NCI-H2107 treated with DMSO at 0.1 percent for 48 hours (cell line): ENCODE data around the gene MAFG.

Experiments
- DNase-seq: peaks from one replicate; lab custom pipeline; 2025; ENCODE audit not compliant: unreplicated experiment; lab: John Stamatoyannopoulos, UW

MAFG gene

DNA sequence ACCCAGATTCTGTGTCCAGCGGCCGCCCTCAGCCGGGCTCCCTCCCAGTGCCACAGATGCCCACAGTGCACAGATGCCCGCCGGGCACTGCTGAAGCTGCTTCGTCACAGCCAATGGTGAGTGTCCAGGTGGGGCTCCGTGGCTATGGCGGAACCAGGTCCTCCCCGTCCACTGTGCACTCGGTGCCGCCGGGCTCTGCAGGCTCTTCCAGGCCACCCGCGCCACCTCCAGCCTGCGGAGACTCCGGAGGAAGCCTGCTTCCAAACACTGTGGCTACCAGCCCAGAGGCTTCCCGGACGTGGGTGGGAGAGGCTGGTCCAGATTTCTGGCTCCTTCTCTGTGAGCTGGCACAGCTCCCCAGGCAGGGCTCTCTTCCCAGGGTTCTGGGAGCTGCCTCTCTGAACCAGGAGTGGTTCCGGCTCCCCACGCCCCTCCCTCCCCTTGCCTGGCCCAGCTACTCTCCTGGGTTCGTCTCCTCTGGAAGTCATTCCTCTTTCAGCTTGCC lies 12.4 kb upstream of the MAFG start:
- no peak for DNase-seq

DNA sequence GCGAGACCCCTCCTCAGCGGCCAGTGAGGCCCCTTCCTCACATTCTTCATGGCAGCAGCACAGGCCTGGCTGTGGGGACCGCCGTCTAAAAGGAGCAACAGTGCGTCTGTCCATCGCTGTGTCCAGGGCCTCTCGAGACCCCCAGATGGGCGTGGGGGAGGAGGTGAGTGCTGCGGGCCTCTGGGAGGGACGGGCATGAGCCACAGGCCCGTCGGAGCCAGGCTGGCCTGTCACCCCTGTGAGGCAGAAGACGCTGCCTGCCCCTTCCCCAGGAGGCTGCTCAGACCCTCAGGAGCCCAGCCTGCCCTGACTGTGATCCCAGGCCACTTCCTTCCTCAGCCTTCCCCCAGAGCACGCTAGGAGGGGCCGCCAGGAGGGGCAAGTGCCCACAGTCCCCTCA lies 11.7 kb upstream of the MAFG start:
- DNase-seq: no peak

DNA sequence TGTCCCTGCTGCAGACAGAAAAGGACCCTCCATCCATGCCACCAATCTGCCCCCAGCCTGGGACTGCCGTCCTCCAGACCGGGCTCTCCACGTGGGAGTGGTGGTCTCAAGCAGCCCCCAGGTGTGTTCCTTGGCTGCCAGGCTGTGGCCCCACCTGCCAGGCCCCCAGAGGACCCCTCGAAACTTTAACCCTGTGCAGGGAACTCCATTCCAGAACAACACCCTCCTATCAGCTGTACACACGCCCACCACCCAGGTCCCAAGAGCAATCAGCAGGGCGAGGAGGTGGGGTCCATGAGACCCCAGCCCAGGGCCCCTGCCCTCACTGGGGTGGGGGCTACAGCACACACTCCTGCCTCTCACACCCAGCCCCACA lies 8.2 kb upstream of the MAFG start:
- DNase-seq: no peak

DNA sequence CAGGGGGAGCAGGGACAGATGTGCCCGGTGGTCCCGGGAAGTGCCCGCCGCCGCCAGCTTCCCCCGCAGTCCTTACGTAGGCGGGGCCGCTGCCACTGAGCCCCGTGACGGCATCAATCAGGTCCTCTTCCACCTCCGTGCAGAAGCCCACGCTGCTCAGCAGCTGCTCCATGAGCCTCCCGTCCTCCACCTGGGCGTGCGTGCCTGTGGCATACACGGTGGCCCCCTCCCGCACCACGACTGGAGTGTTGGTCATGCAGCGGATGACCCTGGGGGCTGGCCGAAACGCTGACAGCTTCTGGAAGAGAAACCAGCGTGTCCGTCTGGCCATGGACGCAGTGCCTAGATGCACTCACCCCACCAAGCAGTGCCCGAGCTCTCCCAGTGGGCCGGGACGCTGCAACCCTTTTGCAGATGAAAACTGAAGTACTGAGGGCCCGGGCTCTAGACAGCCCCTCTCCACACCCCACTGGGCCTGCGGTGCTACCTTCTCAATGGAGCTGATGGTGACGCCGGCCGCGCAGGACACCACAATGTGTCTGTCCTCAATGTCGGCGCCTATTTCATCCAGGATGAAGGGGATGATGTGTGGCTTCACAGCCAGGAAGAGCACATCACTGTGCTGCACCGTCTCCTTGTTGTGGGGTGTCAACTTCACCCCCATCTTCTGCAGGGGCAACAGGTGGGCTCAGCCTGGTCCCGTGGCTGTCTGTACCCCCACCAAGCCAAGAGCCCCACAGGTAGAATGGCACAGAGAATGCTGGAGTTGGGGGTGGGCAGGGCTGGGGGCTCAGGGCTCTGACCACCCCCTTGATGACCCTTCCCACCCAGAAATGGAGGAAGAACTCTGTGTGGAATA lies 7.5 kb upstream of the MAFG start:
- DNase-seq: no peak

DNA sequence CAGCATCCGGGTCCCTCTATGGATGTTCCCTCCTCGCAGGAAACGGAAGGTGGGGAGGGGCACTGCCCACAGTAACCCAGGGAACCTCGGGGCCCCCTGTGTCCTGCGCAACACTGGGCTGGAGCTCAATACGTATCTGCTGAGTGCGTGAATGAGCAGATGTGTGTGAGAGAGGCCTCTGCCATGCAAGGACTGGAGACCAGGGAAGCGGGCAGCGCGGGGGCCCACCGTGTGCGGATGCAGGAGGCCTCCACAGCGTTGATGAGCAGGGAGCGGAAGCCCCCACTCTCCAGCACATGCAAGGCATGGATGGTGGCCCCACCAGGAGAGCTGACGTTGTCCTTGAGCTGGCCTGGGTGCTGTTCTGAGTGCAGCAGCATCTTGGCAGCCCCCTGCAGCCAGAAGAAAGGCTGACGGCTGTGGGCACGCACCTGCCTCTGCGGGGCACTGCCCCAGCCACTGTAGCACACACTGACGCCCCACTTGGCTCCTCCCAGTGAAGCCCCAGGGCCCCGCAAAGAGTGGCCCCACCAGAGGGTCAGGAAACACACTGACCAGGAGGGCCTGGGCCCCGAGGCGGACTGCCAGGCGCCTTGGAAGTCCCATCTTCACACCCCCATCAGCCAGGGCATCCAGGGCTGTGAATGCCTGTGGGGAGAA lies 6.7 kb upstream of the MAFG start:
- no peak for DNase-seq

DNA sequence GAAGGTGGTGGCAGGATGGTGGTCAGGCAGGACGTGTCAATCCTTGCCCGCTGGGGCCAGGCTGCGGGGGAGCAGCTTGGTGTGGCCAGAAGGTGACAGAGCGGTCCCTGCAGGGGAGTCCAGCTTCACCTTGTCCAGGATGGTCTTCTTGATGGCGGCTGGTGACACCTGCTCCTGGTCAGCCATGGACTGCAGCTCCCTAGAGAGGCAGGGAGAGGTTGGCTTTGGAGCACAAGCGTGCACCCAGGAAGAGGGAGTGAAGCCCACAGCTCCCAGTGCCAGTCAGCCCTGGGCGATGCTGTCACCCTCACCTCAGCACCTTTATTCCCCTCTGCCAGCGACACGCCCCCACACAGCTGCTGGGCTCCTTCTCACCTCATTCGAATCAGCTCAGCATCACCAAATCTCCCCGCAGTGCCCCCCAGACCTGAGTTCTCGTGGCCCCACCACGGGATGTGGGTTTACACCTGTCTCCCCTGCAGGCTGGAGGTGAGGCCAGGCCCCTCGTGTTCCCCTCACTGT lies 5.7 kb upstream of the MAFG start:
- DNase-seq: no peak

DNA sequence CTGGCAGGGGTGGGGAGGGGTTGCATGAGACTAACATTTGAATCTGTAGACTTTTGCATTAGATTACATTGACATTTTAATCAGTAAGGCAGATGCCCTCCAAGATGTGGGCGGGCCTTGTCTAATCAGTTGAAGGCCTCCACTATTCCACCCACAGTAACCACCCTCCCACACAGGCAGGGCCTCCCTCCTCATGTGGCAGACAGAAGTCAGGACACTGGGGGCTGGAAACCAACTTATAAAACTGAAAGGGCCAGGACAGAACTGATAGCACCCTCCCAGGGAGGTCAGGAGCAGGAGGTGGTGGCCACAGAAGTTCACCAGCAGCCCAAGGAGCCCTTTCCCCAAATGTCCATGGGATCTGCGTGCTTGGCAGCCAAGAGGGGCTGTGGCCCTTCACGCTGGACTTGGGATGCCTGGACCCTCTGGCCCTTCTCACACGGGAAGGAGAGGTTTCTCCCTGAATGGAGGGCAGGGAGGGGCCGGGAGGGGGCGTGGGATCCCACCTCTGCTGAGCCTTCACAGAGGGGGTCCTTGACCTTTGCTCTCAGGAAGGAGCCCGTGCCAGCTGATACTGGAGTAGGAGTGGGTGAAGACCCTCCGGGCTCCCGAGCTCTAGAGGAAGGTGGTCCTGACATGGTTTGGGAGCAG lies 4.9 kb upstream of the MAFG start:
- no peak for DNase-seq

DNA sequence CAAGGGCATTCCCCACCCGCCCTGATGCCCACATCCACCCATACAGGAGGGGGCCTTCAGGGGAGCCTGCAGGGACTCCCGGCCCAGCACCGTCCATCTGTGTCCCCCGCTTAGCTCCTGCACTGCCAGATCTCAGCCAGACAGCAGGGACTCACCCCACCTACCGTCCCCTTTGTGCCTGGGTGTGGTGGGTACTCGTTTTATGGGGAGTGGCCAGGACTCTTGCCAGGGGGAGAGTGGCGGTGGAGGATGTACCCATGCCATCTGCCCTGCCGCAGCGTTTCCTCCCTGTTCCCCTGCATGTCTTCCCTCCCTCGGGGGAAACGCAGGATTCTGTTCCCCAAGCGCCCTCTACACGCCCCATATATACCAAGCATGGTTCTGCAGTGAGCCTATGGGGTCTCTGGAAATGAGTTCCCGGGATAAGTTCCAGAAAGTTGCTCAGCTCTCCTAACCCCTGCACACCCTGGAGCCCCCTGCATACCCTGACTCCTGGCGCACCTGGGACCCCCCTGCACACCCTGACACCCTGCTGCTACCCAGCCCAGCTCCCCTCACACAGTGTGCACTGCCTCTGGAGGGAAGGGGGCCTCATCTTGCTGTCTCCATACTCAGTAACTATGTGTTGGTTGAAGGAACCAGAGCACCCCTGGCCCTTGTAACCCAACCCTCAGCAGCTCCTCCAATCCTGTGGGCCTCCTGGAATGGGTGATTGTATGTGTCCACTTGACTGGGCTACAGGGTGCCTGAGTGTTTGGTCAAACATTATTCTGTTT lies 4.2 kb upstream of the MAFG start:
- DNase-seq: no peak

DNA sequence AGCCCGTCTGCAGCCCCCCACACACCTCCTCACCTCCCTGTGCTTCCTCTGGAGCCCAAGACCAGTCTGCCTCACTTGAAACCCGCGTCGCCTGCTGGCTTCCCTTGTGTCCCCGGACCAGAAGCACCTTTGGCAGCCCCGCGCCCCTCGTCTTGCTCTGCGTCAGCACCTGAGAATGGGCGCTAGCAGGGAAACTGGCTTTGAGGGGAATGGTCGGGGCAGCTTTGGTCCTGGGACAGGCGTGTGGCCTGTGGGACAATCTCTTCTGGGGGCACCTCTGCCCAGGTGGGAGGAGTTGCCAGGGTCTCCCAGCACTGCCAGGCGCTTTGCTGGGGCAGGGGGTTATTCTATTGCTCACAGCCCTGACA lies 3.6 kb upstream of the MAFG start:
- no peak for DNase-seq

DNA sequence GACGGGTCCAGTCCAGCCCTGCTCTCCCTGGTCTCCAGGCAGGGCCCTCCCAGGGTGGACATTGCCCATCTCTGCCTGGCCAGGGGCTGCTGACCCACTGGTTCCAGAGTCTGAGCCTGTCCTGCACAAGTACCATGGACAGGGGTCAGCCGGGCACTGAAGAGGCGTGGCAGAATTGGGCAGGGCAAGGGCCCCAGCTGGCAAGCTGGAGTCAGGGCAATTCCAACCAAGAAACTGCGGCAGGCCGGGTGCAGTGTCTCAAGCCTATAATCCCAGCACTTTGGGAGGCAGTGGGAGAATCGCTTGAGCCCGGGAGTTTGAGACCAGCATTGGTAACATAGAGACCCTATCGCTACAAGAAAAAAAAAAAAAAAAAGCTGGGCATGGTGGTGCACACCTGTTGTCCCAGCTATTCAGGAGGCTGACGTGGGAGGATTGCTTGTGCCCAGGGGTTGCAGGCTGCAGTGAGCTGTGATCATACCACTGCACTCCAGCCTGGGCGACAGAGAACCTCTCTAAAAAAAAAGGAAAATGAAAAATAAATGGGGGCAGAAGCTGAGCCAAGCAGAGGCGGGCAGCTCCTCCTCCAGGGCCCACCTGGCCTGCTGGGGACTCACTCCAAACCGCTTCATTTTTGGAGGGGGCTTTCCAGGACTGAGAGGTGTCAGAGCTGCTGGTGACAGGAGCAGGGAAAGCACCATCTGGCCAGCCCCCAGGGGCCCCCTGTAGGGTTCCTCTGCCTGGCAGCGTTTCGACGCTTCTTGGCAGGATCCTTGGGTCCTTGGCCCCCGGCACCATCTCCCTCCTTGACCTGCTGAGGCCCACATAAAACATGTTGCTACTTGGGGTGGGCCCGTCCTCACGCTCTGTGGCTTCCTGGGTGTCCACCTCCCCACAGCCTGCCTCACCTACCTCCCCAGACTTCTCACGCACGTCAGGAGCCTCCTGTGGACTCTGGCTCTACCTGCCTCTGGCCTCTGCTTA lies 2.9 kb upstream of the MAFG start:
- DNase-seq: no peak

DNA sequence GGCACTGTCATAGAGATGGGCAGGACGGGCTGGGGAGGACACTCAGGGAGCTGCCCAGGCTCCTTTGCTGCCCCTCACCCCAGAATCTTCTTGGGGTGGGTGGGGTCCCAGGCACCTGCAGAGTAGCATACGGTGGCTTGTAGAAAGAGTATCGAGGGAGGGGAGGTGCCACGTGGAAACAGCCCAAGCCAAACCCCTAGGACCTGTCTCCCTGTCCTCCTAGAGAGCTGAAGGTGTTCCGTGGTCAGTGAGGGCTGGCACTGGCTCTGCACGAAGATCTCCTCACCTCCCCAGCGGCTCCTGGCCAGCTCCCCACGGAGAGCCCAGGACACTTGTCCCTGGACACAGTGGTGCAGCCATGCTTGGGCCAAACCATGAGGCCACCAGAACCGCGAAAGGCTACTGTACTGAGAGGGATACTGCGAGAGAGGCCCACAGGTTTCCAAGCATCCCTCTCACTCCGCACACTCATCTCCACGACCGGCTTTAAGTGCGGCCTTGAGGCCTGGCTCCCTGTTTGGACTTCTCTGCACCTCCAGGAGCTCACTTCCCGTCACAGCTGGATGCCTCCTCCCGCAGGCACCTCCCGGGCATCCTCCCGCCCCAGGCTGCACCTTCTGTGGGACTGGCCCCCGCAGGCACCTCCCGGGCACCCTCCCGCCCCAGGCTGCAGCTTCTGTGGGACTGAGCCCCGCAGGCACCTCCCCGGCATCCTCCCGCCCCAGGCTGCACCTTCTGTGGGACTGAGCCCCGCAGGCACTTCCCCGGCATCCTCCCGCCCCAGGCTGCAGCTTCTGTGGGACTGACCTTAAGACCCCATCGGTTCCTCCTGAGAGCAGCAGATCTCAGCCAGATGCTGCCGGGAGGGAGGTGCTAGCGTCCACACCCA lies 2.0 kb upstream of the MAFG start:
- no peak for DNase-seq

DNA sequence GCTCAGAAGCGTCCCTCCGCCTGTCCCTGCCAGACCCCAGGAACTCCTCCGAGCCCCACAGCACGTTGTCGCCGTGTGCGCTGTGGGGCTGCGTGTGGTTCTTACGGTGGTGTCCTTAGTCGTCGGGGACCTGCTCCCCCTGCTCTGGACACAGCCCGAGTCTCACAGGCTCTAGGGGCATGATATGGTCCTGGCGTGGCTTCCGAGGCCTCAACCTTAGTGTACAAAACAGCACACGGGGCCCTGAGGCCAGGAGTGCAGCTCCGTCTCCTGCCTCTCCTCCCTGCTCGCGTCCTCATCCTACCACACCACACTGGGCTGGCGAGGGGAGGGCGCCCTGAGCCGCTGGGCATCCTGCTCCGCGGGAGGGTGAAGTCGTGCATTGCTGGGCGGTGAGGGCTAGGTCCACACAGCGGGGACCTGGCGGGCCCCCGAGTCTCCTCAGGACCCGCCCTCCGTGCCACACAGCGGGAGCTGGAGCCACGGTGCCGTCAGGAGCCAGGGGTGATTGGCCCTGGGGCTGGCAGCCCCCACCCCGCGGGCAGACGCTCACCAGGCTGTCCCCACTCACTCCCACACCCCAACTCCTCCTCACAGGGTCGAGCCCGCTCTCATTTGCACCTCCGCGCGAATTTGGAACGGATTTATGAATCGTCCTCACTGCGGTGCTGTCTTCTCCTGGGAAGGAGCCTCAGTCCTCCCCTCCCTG lies 1.2 kb upstream of the MAFG start:
- DNase-seq: no peak

DNA sequence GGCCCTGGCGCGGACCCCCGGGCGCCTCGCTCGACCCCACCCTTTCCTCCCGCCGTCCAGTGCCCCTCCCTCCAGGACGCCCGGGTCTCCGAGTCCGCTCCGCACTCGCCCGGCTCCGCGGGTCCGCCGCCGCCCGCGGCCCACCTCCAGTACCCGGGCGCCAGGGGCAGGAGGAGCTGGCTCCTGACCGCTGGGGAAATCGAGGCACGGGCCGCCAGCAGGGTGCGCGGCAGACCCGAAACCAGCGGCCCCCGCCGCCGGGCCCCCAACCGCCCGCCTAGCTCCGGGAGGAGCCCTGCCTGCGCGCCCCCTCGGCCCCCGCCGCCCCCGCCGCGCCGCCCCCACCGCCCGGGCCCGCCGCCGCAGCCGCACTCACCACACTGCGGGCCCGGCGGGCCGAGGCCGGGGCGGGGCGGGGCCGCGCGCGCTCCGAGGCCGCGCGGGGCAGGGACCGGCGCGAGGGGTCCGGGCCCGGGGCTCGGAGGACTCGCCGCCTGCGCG lies 333 bp downstream of the MAFG start:
- DNase-seq: no peak

DNA sequence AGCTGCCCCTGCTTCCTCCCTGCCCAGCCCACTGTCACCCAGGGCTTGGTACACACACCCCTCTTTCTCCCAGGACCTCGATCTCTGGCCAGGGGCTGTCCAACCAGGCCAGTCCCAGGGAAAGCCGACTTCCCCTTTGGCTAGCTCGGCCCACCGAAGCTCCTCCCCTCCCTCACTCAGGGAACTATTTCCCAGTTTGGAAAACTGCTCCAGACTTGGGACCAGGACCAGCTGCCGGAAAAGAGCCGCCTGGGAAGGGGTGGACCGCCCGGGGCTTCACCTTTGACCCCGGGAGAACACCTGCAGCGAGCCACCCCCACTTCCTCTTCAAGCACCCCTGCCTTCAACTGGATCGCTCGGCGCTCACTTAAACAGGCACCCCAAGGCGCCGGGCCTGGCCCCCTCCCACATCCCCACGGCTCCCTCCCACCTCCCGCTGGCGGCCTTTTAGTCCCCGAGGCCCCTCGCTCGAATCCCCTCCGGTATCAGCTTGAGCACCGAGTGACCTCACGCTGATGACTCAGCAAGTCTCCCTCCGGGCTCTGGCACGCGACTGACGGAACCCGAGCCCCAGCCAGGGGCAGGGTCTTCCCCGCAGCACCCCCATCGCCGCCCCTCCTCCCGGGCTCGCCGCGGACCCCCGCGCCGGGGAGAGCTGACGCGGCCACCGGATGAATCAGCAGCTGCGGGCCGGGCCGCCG lies 934 bp downstream of the MAFG start:
- no peak for DNase-seq

DNA sequence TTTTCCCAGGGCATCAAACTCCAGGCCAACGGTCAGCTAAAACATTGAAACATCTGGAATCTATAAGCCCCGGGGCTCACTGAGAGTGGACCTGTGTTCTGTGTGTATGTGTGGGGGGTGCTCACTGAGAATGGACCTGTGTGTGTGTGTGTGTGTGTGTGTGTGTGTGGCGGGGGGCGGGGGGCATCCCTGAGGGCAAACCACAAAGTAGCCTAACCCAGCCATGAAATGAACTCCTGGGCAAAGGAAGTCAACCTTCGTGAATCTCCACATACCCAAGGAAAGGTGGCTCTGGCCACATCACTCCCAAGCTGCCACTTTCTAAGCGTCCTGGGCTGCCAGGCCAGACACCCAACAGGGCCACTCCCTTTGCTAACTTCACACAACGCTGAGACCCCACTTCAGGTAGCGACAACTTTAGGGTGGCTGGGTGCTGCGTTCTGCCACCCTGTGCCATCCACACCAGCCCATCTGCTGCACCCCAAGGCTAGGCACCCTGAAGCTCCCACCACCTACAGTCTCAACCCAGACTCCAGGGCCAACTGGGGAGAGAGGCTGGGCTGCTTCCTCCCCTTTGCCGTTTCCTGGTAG lies 1.6 kb downstream of the MAFG start:
- DNase-seq: no peak

DNA sequence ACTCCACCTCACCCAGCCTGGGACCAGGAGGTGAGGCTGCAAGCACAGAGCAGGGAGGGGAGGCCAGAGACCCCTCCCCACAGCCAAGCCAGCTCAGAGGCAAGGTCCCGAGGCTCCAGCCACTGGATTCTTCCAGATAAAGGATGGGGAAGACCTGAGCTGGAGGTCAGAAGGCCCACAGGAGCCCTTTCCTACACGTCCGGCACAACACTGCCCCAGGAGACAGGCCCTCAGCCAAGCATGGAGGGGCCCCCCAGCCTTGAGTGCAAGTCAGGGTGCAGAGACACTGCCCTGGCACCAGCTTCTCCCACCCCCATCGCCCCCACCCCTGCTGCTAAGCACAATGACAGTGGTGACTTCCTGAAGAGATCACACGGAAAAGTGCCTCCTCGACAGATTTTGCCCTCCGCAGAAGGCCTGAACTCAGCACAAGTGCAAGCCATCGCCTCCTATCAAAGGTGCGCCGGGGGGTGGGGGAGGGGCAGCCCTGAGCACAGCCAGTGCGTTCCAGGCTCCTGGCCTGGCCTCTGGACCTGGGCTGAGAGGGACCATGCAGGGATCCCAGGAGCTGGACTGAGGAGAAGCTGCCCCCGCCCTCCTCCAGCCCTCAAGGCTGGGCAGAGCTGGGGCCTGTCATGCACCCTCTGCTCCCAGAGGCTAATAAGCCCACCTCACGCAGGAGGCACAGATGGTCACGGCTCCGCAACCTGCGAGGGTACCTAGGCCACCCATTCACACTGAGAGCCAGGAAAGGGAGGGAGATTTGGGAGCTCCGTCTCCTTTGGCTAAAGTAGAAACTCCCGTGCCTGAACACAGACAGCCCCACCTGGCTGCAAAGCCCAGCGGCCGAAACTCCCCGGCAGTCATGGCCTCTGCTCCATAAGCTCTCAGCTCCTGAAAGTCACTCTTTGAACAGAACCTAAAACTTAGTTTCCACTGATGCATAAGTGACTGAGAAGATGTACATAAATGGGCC lies 2.7 kb downstream of the MAFG start:
- no peak for DNase-seq
